Spleen (tissue), 11 donors: ENCODE measurements around the gene ANO2. TPM values are rescaled to one million over a fixed set of nuclear protein-coding genes. Genes with fewer than 3 reads are reported as not detected.

Experiments
- DNase-seq: peaks from one replicate; pipeline ENCODE4 v3.0.0-alpha.2; 2020
- H3K27ac ChIP-seq, 8 donors: fragments of 200-600 bp; sonication (generic) in 7 of 8; 1 replicate in 4 of 8; 2 replicates in 4 of 8; pipeline versions ENCODE4 v1.5.0 to v1.8.0; 2016 to 2021; ENCODE audit warnings: inconsistent platforms in 4 of 8, mild to moderate bottlenecking in 4 of 8, moderate library complexity in 1 of 8
- H3K27me3 ChIP-seq, 7 donors: fragments of 200-600 bp; sonication (generic) in 6 of 7; replicated peaks in 1 of 7; 1 replicate in 4 of 7; 2 replicates in 3 of 7; pipeline versions ENCODE4 v1.5.0 to v1.8.0; 2016 to 2021; ENCODE audit warnings: inconsistent platforms in 3 of 7, mild to moderate bottlenecking in 1 of 7
- H3K36me3 ChIP-seq, 6 donors: fragments of 200-600 bp; sonication (generic) in 5 of 6; 1 replicate in 4 of 6; 2 replicates in 2 of 6; pipeline versions ENCODE4 v1.5.0 to v1.8.0; 2016 to 2021; ENCODE audit warnings: inconsistent platforms in 2 of 6
- H3K4me1 ChIP-seq, 6 donors: fragments of 200-600 bp; sonication (generic) in 5 of 6; 1 replicate in 3 of 6; 2 replicates in 3 of 6; pipeline versions ENCODE4 v1.5.0 to v1.8.0; 2016 to 2021; ENCODE audit warnings: inconsistent platforms in 3 of 6
- H3K4me3 ChIP-seq, 8 donors: fragments of 200-600 bp; sonication (generic) in 7 of 8; 1 replicate in 4 of 8; 2 replicates in 4 of 8; pipeline versions ENCODE4 v1.5.0 to v1.8.0; 2016 to 2021; ENCODE audit warnings: inconsistent platforms in 4 of 8, mild to moderate bottlenecking in 4 of 8, moderate library complexity in 2 of 8
- H3K9me3 ChIP-seq, 8 donors: fragments of 200-600 bp; sonication (generic) in 7 of 8; 1 replicate in 4 of 8; 2 replicates in 4 of 8; pipeline versions ENCODE4 v1.5.0 to v1.8.0; 2016 to 2021; ENCODE audit warnings: inconsistent platforms in 4 of 8
- POLR2A ChIP-seq, 3 donors: fragments of 450-650 bp; IDR thresholded peaks; one replicate each; pipeline ENCODE4 v1.5.1; 2017; ENCODE audit warnings: antibody characterized with exemption in 3 of 3, mild to moderate bottlenecking in 1 of 3
- POLR2AphosphoS5 ChIP-seq, 3 donors: sonication (generic); formaldehyde crosslinking; IDR thresholded peaks; one replicate each; pipeline ENCODE4 v1.5.1; 2017; ENCODE audit warnings: antibody characterized with exemption in 3 of 3
- WGBS, 5 donors: extraction: QIAGEN DNeasy Blood & Tissue Kit in 3 of 5; methylation state at CpG; one replicate each; pipeline versions ENCODE4 v1.1.5 to v1.1.7; 2013 to 2018; 5-methylcytosine and 5-hydroxymethylcytosine counted together
- intact Hi-C: fragments of 100-400 bp; cut with DNase I; formaldehyde crosslinking; loops from one replicate; pipeline ENCODE4 v1.15.0; 2023; ENCODE audit warnings: low total_unique reads
- polyA plus RNA-seq, 3 donors: library from polyadenylated mRNA; stranded (reverse); fragments of 200-250 nt; gene quantifications; one replicate each; pipeline ENCODE4 v1.2.1, GENCODE V29; 2013
- total RNA-seq, 7 donors: library from RNA; depleted of rRNA in 3 of 7; stranded (reverse); fragments of >200 nt in 3 of 7; fragmentation: NEBNext Ultra II Directional in 4 of 7; extraction: Animal tissue kit (Norgen Biotek cat#: 25700) in 4 of 7; gene quantifications; one replicate each; pipeline versions ENCODE4 v1.1.0 to v1.2.1, GENCODE V29; 2016 to 2021
- TF ChIP-seq, protein P1 (sequence below), 11 experiments: fragments of 200-600 bp in 7 of 11; fragments of 450-650 bp in 4 of 11; sonication (generic) in 4 of 11; IDR thresholded peaks in 8 of 11; conservative IDR thresholded peaks in 3 of 11; 1 replicate in 7 of 11; 2 replicates in 4 of 11; pipeline versions ENCODE4 v1.4.0 to v1.8.0; 2016 to 2021; ENCODE audit warnings: antibody characterized with exemption in 11 of 11, inconsistent platforms in 4 of 11, mild to moderate bottlenecking in 1 of 11
- donor health status: healthy with polysubstance abuse.
- donor health status: DM: no; HTN: no; CAD: no; lungs with moderate emphysema.
- donor health status: DM: no; HTN: no; CAD: no.
- donor health status: Bipolar disorder and iron deficiency.
- donor health status: healthy.
- donor health status: DM: no; HTN: no; CAD: no.
- donor health status: DM: yes; HTN: yes; CAD: no.

ANO2 gene
- total and polyA plus RNA-seq, 10 donors, result 1.1 to 35.1 (median 14.2) TPM

DNA sequence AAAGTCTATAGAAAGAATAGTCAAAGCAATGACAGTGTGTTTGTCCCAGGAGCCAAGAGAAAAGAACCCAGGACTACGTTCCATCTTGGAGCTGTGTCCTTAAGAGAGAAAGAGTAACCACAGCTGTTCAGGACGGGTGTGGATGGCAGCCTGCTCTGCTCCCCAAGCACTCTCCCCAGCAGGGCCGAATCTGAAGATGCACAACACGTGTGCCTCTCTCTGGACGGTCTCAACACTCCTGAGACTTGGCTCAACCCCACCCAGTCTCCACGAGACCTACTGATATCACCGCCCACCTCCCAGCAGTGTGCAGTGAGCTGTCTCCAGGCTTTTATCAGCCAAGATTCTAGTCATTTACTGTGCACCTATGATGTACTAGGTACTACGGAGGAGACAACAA lies 27.3 kb upstream of the ANO2 start:
- peaks cover 0 to 61% (median 2%) of the 10 kb centered on the region in 6 donors for H3K36me3 ChIP-seq
- H3K27me3 ChIP-seq, result peaks cover 0 to 14% (median 0%) of the 10 kb centered on the region in 7 donors
- DNase-seq, result no peak
- intact Hi-C loops, result no loop called here
- no peak overlapping the region for H3K4me3 ChIP-seq
- H3K4me1 ChIP-seq, result no peaks in the 10 kb centered on the region
- H3K9me3 ChIP-seq, result no peaks in the 10 kb centered on the region
- no peak for TF ChIP-seq POLR2A (IDR thresholded peaks at IDR 0.05)
- TF ChIP-seq, protein P1, sequence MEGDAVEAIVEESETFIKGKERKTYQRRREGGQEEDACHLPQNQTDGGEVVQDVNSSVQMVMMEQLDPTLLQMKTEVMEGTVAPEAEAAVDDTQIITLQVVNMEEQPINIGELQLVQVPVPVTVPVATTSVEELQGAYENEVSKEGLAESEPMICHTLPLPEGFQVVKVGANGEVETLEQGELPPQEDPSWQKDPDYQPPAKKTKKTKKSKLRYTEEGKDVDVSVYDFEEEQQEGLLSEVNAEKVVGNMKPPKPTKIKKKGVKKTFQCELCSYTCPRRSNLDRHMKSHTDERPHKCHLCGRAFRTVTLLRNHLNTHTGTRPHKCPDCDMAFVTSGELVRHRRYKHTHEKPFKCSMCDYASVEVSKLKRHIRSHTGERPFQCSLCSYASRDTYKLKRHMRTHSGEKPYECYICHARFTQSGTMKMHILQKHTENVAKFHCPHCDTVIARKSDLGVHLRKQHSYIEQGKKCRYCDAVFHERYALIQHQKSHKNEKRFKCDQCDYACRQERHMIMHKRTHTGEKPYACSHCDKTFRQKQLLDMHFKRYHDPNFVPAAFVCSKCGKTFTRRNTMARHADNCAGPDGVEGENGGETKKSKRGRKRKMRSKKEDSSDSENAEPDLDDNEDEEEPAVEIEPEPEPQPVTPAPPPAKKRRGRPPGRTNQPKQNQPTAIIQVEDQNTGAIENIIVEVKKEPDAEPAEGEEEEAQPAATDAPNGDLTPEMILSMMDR (IDR thresholded peaks at IDR 0.05 in 8 of 11, conservative IDR thresholded peaks at IDR 0.05 in 3 of 11), result no peak
- TF ChIP-seq POLR2AphosphoS5 (IDR thresholded peaks at IDR 0.05), result no peak
- 64 to 86% (median 77%) methylated on average over 8 of the region's 8 CpGs for WGBS, 5 donors
- no peak overlapping the region for H3K27ac ChIP-seq

DNA sequence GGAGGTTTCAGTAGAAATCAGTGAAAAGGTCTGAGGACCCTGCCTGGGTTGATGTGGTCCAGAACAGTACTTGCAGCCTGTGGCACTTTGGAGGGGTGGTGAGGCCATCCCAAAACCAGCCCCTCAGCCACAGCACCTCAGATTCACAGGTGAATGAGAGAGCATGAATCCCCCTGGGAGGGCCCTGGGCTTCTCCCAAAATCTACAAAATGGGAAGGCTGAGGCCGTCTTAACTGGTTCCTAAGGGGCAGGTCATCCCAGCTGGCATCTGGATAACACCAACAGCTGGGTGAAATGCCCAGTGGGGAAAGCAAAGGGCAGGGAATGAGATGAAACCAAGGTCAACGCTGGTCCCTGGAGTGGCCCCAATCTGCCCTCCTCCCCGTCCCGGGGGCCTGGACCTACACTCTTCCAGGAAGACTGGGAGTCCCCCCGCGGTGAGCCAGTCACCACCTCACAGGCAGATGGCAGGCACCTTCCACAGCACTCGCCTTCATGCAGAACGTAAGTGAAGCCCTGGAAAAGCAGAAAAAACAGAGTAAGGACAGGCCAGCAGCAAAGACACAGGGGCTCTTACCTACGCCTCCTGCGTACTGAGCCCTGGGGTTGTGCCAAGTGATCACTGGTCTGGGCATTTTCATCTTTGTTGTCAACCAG lies 26.3 kb upstream of the ANO2 start:
- Histone ChIP-seq H3K27ac (no peak overlapping the region), H3K36me3 (peaks cover 0 to 61% (median 2%) of the 10 kb centered on the region in 6 donors), H3K4me1 (peaks cover 0 to under 1% (median 0%) of the 10 kb centered on the region in 6 donors), H3K27me3 (peaks cover 0 to 13% (median 0%) of the 10 kb centered on the region in 7 donors), H3K4me3 (no peak overlapping the region), H3K9me3 (no peaks in the 10 kb centered on the region)
- TF ChIP-seq, protein P1 (IDR thresholded peaks at IDR 0.05 in 8 of 11, conservative IDR thresholded peaks at IDR 0.05 in 3 of 11), result no peak
- no peak for TF ChIP-seq POLR2AphosphoS5 (IDR thresholded peaks at IDR 0.05)
- TF ChIP-seq POLR2A (IDR thresholded peaks at IDR 0.05), result no peak
- DNase-seq, result no peak
- 84 to 90% (median 90%) methylated on average over 9 to 10 of the region's 10 CpGs for WGBS, 5 donors
- intact Hi-C loops, result no loop called here

DNA sequence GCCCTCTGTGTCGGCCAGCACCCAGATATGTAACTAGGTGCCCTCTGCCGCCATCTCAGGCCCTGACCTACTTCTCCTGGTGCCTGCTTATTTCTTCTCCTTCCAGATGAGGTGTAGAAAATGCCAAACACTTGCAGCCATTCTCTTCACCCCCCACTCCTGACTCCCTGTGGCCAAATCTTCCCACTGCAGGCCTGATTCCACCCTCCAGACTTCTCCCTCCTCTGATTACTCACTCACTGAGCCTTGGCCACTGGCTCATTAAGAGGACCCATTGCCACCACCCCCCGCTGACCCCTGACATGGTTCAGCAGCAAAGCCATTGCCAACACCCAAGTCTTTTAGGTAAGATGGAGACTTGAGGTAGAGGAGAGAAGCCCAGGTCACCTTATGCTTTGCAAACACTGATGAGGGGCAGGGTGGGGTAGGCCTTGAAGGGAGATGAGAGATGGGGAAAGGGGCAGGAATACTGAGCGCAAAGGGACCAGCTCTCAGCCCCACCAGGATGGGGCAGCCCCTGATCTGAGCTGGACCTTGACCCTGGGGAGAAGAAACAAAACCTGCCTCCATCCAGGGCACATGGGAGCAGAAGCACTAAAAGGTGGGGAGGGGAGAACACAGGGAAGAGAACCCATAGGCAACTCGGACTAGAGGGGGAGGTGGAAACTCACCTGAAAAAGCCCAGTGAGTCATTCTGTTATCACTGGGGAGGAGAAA lies 25.1 kb upstream of the ANO2 start:
- intact Hi-C loops, result no loop called here
- 88 to 90% (median 88%) methylated on average over 5 of the region's 5 CpGs for WGBS, 5 donors
- Histone ChIP-seq H3K9me3 (no peaks in the 10 kb centered on the region), H3K27ac (no peak overlapping the region), H3K36me3 (peaks cover 0 to 49% (median 2%) of the 10 kb centered on the region in 6 donors), H3K27me3 (peaks cover 0 to 16% (median 0%) of the 10 kb centered on the region in 7 donors), H3K4me1 (peaks cover 0 to 12% (median 9%) of the 10 kb centered on the region in 6 donors), H3K4me3 (no peak overlapping the region)
- TF ChIP-seq POLR2AphosphoS5 (IDR thresholded peaks at IDR 0.05) (no peak), POLR2A (IDR thresholded peaks at IDR 0.05) (no peak)
- TF ChIP-seq, protein P1 (IDR thresholded peaks at IDR 0.05 in 8 of 11, conservative IDR thresholded peaks at IDR 0.05 in 3 of 11), result no peak
- no peak for DNase-seq
